Raji (cell line): ENCODE measurements around the gene NACAD.

ENCODE experiments used
- POLR2A ChIP-seq: IDR thresholded peaks from 2 replicates; pipeline ENCODE4 v1.6.1; 2011; ENCODE audit warnings: low read depth, low read length, control low read depth; ENCODE audit not compliant: insufficient read depth

The NACAD gene

GRCh38 chr7:45075871-45076796, 12.6 kb downstream of the NACAD start:
- TF ChIP-seq POLR2A = no peak

- no peak for TF ChIP-seq POLR2A
These were observed 13.5 kb downstream of the NACAD start for GRCh38 chr7:45075355-45075644.

- no peak for TF ChIP-seq POLR2A
These were observed 14.0 kb downstream of the NACAD start for GRCh38 chr7:45074528-45075354.

GRCh38 chr7:45073786-45074527, 14.8 kb downstream of the NACAD start:
- TF ChIP-seq POLR2A = no peak

- TF ChIP-seq POLR2A = no peak
These were observed 15.6 kb downstream of the NACAD start for GRCh38 chr7:45073031-45073785.

GRCh38 chr7:45072131-45073030, 16.4 kb downstream of the NACAD start:
- no peak for TF ChIP-seq POLR2A

- no peak for TF ChIP-seq POLR2A
These were observed 17.2 kb downstream of the NACAD start for GRCh38 chr7:45071528-45071927.

GRCh38 chr7:45070254-45070642, 18.5 kb downstream of the NACAD start:
- TF ChIP-seq POLR2A = no peak

GRCh38 chr7:45069444-45070253, 19.1 kb downstream of the NACAD start:
- TF ChIP-seq POLR2A = no peak

GRCh38 chr7:45068236-45069023, 20.3 kb downstream of the NACAD start:
- TF ChIP-seq POLR2A = no peak

GRCh38 chr7:45067582-45067981, 21.2 kb downstream of the NACAD start:
- no peak for TF ChIP-seq POLR2A

- TF ChIP-seq POLR2A = no peak
These were observed 22.4 kb downstream of the NACAD start for GRCh38 chr7:45066409-45066808.
